Measurements from ENCODE around the gene NEDD4.

DNA sequence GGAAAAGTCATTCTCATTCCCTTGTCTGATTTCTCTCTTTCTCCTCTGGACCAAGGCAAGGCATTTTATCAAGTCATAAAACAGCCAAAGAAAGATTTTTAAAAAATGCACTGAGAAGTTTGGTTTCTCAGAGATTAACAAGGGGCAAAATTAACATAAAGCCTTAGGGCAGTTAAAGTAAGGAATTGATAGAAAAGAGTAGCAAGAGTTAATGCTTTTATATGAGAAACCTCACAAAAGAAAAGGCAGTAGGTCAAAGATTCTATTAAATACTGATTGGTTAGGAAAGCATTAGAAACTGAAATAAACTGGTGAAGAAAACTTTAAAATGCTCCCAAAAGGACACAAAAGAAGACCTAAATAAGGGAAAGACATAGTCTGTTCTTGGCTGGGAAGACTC lies 129.5 kb downstream of the NEDD4 start:
- TF ChIP-seq, protein P1, sequence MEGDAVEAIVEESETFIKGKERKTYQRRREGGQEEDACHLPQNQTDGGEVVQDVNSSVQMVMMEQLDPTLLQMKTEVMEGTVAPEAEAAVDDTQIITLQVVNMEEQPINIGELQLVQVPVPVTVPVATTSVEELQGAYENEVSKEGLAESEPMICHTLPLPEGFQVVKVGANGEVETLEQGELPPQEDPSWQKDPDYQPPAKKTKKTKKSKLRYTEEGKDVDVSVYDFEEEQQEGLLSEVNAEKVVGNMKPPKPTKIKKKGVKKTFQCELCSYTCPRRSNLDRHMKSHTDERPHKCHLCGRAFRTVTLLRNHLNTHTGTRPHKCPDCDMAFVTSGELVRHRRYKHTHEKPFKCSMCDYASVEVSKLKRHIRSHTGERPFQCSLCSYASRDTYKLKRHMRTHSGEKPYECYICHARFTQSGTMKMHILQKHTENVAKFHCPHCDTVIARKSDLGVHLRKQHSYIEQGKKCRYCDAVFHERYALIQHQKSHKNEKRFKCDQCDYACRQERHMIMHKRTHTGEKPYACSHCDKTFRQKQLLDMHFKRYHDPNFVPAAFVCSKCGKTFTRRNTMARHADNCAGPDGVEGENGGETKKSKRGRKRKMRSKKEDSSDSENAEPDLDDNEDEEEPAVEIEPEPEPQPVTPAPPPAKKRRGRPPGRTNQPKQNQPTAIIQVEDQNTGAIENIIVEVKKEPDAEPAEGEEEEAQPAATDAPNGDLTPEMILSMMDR (IDR thresholded peaks at IDR 0.05) = no peak
- TF ChIP-seq POLR2A (IDR thresholded peaks at IDR 0.05) = no peak

Data from lower leg skin (tissue), 3 donors.